Pulmonary artery endothelial cell (primary cell): Measurements from ENCODE around the gene MAN1B1. TPM values are rescaled to one million over a fixed set of nuclear protein-coding genes. Genes with fewer than 3 reads are reported as not detected.
A peak's percentile ranks its signal among the peaks of the same experiment; 100 is the strongest.
"Not testable (repeated sequence)": the region's sequence is repeated elsewhere in the genome, so short reads cannot be mapped to it uniquely, and the experiment has no call there.

Experiments used
- DNase-seq: peaks from one replicate; pipeline ENCODE4 v3.0.0-alpha.2; 2011; ENCODE audit warnings: low read depth, low spot score
- total RNA-seq: library from RNA; depleted of rRNA; stranded (reverse); fragments of >200 nt; gene quantifications from 2 replicates; pipeline ENCODE4 v1.2.3, GENCODE V29; 2014

MAN1B1 gene
- total RNA-seq, 1 donor from 2014 or later, result 76.7 TPM

GRCh38 chr9:137126786-137127185 lies 40.0 kb downstream of the MAN1B1 start:
- DNase-seq, result no peak

- no peak for DNase-seq
These were observed 40.7 kb downstream of the MAN1B1 start for GRCh38 chr9:137127301-137128157.

- no peak for DNase-seq
These were observed 41.5 kb downstream of the MAN1B1 start for GRCh38 chr9:137128158-137128861.

- no peak for DNase-seq
These were observed 42.2 kb downstream of the MAN1B1 start for GRCh38 chr9:137128862-137129455.

- DNase-seq, result peak; percentile 66
These were observed 42.8 kb downstream of the MAN1B1 start for GRCh38 chr9:137129456-137130175.

- no peak for DNase-seq
These were observed 43.5 kb downstream of the MAN1B1 start for GRCh38 chr9:137130176-137130755.

GRCh38 chr9:137134191-137134590 lies 47.4 kb downstream of the MAN1B1 start:
- no peak for DNase-seq

- DNase-seq, result not testable (repeated sequence)
These were observed 48.4 kb downstream of the MAN1B1 start for GRCh38 chr9:137135154-137135553.

GRCh38 chr9:137136261-137136880 lies 49.6 kb downstream of the MAN1B1 start:
- no peak for DNase-seq

- no peak for DNase-seq
These were observed 50.3 kb downstream of the MAN1B1 start for GRCh38 chr9:137136881-137137607.

GRCh38 chr9:137138058-137138721 lies 51.4 kb downstream of the MAN1B1 start:
- no peak for DNase-seq

GRCh38 chr9:137138722-137139467 lies 52.1 kb downstream of the MAN1B1 start, which contains the start of gene GRIN1:
Gene GRIN1 (plus strand): TSS chr9:137139154. CDS start chr9:137139487, 333 bp downstream.
- no peak for DNase-seq

GRCh38 chr9:137139468-137140150 lies 52.8 kb downstream of the MAN1B1 start:
- no peak for DNase-seq

- no peak for DNase-seq
These were observed 53.6 kb downstream of the MAN1B1 start for GRCh38 chr9:137140151-137141012.

GRCh38 chr9:137141050-137141810 lies 54.4 kb downstream of the MAN1B1 start:
- DNase-seq, result no peak
